ENCODE data around the gene TRAF2. TPM values are rescaled to one million over a fixed set of nuclear protein-coding genes. Genes with fewer than 3 reads are reported as not detected.

The TRAF2 gene
- total RNA-seq, 6 experiments from 2014 or later, result 5.8 to 8.8 (median 7.1) TPM

DNA sequence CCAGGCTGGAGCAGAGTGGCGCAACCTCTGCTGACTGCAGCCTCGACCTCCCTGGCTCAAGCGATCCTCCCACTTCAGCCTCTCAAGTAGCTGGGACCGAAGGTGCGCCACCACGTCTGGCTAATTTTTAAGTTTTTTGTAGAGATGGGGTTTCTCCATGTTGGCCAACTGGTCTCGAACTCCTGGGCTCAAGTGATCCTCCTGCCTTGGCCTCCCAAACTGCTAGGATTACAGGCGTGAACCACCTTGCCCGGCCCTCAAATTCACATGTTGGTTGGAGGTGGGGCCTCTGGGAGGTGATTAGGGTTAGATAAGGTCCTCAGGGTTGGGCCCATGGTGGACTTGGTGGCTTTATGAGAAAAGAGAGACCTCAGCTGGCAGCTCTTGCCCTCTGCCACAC is 75.8 kb downstream of the TRAF2 start:
- H3K9me3 ChIP-seq, result no peaks in the 10 kb centered on the region

DNA sequence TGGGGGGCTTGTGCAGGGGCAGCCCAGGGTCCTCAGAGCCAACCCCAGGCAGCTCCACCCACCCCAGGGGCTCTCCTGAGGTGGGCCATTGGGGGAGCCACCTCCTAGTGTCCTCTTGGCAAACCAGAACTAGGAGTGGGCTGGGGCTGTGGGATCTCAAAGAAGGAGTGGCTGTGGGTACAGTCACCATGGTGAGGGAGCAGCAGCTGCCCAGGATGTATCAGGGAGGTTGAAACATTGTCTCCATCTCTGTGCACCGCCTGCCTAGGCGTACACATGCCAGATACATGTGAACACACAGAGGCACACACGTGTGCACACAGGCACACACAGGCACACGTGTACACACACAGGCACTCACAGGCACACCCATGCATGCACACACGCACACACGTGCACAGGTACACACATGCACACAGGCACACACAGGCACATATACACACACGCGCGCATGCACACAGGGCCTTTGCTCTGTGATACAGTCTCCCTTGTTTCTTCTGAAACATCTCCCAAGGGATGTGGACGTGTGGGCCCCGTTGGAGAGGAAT is 76.5 kb downstream of the TRAF2 start:
- 100% methylated on average over 1 of the region's 11 CpGs for WGBS (ENCODE audit: insufficient coverage, low coverage, low lambda C conversion rate, missing lambda C conversion rate)
- Histone ChIP-seq H3K27me3 (no peaks in the 10 kb centered on the region), H3K27ac (no peak overlapping the region), H3K36me3 (no peaks in the 10 kb centered on the region), H3K4me1 (no peaks in the 10 kb centered on the region), H3K4me3 (no peak overlapping the region), H3K9me3 (no peaks in the 10 kb centered on the region)
- no peak for DNase-seq
- no peak for ATAC-seq
- intact Hi-C loops (cut with DNase I), result no loop called here
- no peak for TF ChIP-seq POLR2A (IDR thresholded peaks at IDR 0.05)
- TF ChIP-seq, protein P1, sequence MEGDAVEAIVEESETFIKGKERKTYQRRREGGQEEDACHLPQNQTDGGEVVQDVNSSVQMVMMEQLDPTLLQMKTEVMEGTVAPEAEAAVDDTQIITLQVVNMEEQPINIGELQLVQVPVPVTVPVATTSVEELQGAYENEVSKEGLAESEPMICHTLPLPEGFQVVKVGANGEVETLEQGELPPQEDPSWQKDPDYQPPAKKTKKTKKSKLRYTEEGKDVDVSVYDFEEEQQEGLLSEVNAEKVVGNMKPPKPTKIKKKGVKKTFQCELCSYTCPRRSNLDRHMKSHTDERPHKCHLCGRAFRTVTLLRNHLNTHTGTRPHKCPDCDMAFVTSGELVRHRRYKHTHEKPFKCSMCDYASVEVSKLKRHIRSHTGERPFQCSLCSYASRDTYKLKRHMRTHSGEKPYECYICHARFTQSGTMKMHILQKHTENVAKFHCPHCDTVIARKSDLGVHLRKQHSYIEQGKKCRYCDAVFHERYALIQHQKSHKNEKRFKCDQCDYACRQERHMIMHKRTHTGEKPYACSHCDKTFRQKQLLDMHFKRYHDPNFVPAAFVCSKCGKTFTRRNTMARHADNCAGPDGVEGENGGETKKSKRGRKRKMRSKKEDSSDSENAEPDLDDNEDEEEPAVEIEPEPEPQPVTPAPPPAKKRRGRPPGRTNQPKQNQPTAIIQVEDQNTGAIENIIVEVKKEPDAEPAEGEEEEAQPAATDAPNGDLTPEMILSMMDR (IDR thresholded peaks at IDR 0.05), result no peak

More for the DNA sequence above, 75.8 kb downstream of the TRAF2 start:
- Histone ChIP-seq H3K4me1 (no peaks in the 10 kb centered on the region), H3K36me3 (no peaks in the 10 kb centered on the region), H3K4me3 (no peak overlapping the region), H3K27ac (no peak overlapping the region), H3K27me3 (no peaks in the 10 kb centered on the region)
- 90% methylated on average over 7 of the region's 9 CpGs for WGBS (ENCODE audit: insufficient coverage, low coverage, low lambda C conversion rate, missing lambda C conversion rate)
- TF ChIP-seq POLR2A (IDR thresholded peaks at IDR 0.05), result no peak
- TF ChIP-seq, protein P1 (IDR thresholded peaks at IDR 0.05), result no peak
- intact Hi-C loops (cut with DNase I), result no loop called here
- ATAC-seq, result no peak
- no peak for DNase-seq

DNA sequence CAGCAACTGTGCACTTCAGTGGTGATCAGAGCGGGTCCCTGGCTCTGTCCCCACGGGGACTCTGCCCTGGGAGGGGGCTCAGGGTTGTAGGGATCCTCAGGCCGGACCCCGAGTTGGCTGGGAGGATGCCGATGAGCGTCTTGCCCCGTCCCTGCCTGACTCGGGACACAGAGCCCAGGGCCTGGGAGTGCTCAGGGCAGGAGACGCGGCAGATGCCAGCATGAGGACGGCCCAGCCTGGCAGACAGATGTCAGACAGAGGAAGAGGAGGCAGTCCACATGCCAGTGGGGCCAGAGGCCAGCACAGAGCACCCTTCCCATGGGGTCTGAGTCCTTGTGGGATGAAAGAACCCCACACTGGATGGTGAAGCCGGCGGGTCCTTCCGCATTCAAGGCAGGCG is 77.0 kb downstream of the TRAF2 start:
- no peak for DNase-seq
- Histone ChIP-seq H3K27me3 (no peaks in the 10 kb centered on the region), H3K4me3 (no peak overlapping the region), H3K4me1 (no peaks in the 10 kb centered on the region), H3K36me3 (no peaks in the 10 kb centered on the region), H3K9me3 (no peaks in the 10 kb centered on the region), H3K27ac (no peak overlapping the region)
- TF ChIP-seq, protein P1 (IDR thresholded peaks at IDR 0.05), result no peak
- TF ChIP-seq POLR2A (IDR thresholded peaks at IDR 0.05), result no peak
- ATAC-seq, result no peak
- intact Hi-C loops (cut with DNase I), result no loop called here
- WGBS (ENCODE audit: insufficient coverage, low coverage, low lambda C conversion rate, missing lambda C conversion rate), result 62% methylated on average over 3 of the region's 15 CpGs

DNA sequence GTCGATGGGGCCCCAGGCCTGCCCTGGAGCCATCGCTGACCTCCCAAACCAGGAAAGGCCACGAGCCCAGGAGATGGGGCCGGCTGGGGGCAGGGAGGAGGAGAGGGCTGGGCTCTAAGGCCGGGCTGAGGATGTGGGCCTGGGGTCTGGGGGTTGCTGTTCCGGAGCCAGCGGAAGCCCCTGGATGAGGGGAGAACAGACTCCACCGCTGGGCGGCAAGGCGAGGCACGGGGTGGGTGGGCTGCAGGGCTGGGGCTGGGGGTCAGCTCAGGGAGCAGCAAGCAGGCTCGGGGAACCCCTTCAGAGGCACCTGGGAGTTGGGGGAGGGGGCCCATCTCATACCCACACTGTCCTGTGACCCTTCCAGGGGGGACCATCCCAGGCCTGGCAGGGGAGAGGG is 77.4 kb downstream of the TRAF2 start:
- H3K9me3 ChIP-seq, result no peaks in the 10 kb centered on the region
- H3K27me3 ChIP-seq, result no peaks in the 10 kb centered on the region
- no peak for TF ChIP-seq POLR2A (IDR thresholded peaks at IDR 0.05)
- TF ChIP-seq, protein P1 (IDR thresholded peaks at IDR 0.05), result no peak
- WGBS (ENCODE audit: insufficient coverage, low coverage, low lambda C conversion rate, missing lambda C conversion rate), result no CpG with 5 or more reads among the region's 12 CpGs
- ATAC-seq (no peak), DNase-seq (no peak)
- no peaks in the 10 kb centered on the region for H3K4me1 ChIP-seq
- intact Hi-C loops (cut with DNase I), result no loop called here
- no peak overlapping the region for H3K27ac ChIP-seq
- H3K4me3 ChIP-seq, result no peak overlapping the region
- H3K36me3 ChIP-seq, result no peaks in the 10 kb centered on the region

Measured in right lobe of liver (tissue), 6 donors.